ENCODE measurements around the gene SLC25A42.

SLC25A42 gene

GRCh38 chr19:19053508-19054314, 10.1 kb upstream of the SLC25A42 start:
- Histone ChIP-seq H2AFZ (ENCODE audit: low read depth, low read length) (no peak overlapping the region), H3K4ac (ENCODE audit: low read depth in 1 of 2, low read length in 2 of 2) (no peak overlapping the region), H3K14ac (ENCODE audit: low read length in 2 of 2) (no peak overlapping the region), H3K4me1 (ENCODE audit: control insufficient read depth, insufficient read depth, low read depth, low read length) (peaks cover 5% of the 10 kb centered on the region), H2BK5ac (ENCODE audit: low read depth, low read length, poor library complexity, severe bottlenecking) (no peak overlapping the region), H2AK5ac (ENCODE audit: low read length, severe bottlenecking) (no peak overlapping the region), H3K27me3 (ENCODE audit: control insufficient read depth in 1 of 2, insufficient read depth in 1 of 2, low read length in 2 of 2) (no peaks in the 10 kb centered on the region), H2BK120ac (ENCODE audit: low read depth, low read length) (no peak overlapping the region), H3K4me2 (ENCODE audit: low read length, poor library complexity, severe bottlenecking) (no peak overlapping the region), H3K23ac (ENCODE audit: low read length in 2 of 2) (no peak overlapping the region), H3K9ac (ENCODE audit: low read length) (no peak overlapping the region), H3K9me3 (ENCODE audit: control insufficient read depth, low read length) (no peaks in the 10 kb centered on the region), H3K27ac (ENCODE audit: low read length, poor library complexity, severe bottlenecking) (no peak overlapping the region), H3K18ac (ENCODE audit: low read depth in 1 of 2, low read length in 2 of 2) (no peak overlapping the region), H3K4me3 (ENCODE audit: insufficient read depth in 1 of 2, low read depth in 1 of 2, low read length in 2 of 2) (peak overlapping the region in 1 of 2 experiments; percentile 7), H4K8ac (ENCODE audit: low read length) (no peak overlapping the region), H3K79me1 (replicated peaks; ENCODE audit: low read length, poor library complexity, severe bottlenecking) (peaks cover 21% of the 10 kb centered on the region), H2BK15ac (ENCODE audit: low read depth, poor library complexity, severe bottlenecking) (no peak overlapping the region), H2BK12ac (ENCODE audit: low read length in 2 of 2) (no peak overlapping the region), H4K91ac (ENCODE audit: low read length) (no peak overlapping the region), H3K36me3 (ENCODE audit: control insufficient read depth in 1 of 2, insufficient read depth in 2 of 2, low read depth in 1 of 2, low read length in 2 of 2) (peaks cover 63 to 70% of the 10 kb centered on the region in 2 experiments)
- DNase-seq = peak; percentile 52
- 94% methylated on average over 23 of the region's 25 CpGs for WGBS

DNA sequence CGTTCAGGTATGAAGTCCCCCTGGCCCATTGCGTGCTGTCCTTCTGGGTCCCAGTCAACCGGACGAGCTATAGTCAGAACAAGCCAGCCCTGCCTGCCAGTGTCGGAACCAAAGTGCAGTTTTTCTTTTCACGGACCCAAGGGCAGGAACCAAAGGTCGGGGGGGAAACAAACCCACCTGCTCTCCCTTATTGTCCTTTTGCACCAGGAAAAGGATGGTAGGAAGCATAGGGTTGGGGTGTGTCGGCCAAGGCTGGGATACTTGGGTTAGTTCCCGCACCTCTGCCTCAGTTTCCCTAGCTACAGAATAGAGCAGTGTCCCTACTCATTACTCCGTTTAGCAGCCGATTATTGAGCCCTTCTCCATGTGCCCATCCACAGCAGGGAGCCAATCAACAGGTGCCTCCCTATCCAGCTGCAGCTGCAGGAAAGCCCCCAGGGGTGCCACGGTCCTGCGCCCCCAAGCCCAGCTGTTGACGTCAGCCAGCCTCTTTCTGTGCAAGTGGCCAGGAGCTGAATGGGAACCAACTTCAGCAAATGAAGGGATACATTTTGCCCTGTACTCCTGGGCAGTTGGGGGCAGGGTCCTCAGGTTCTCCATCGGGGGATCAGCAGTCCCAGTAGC, 9.4 kb upstream of the SLC25A42 start:
- H3K4me3 ChIP-seq (ENCODE audit: insufficient read depth in 1 of 2, low read depth in 1 of 2, low read length in 2 of 2) = no peak overlapping the region
- no peak overlapping the region for H4K91ac ChIP-seq (ENCODE audit: low read length)
- H3K79me1 ChIP-seq (replicated peaks; ENCODE audit: low read length, poor library complexity, severe bottlenecking) = peaks cover 24% of the 10 kb centered on the region
- no peak overlapping the region for H3K14ac ChIP-seq (ENCODE audit: low read length in 2 of 2)
- DNase-seq = no peak
- H3K36me3 ChIP-seq (ENCODE audit: control insufficient read depth in 1 of 2, insufficient read depth in 2 of 2, low read depth in 1 of 2, low read length in 2 of 2) = peaks cover 70 to 76% of the 10 kb centered on the region in 2 experiments
- H2BK12ac ChIP-seq (ENCODE audit: low read length in 2 of 2) = no peak overlapping the region
- H3K27me3 ChIP-seq (ENCODE audit: control insufficient read depth in 1 of 2, insufficient read depth in 1 of 2, low read length in 2 of 2) = no peaks in the 10 kb centered on the region
- no peaks in the 10 kb centered on the region for H3K9me3 ChIP-seq (ENCODE audit: control insufficient read depth, low read length)
- H2BK120ac ChIP-seq (ENCODE audit: low read depth, low read length) = no peak overlapping the region
- peaks cover 6% of the 10 kb centered on the region for H3K4me1 ChIP-seq (ENCODE audit: control insufficient read depth, insufficient read depth, low read depth, low read length)
- no peak overlapping the region for H3K27ac ChIP-seq (ENCODE audit: low read length, poor library complexity, severe bottlenecking)
- 97% methylated on average over 13 of the region's 15 CpGs for WGBS
- no peak overlapping the region for H3K23ac ChIP-seq (ENCODE audit: low read length in 2 of 2)
- no peak overlapping the region for H3K18ac ChIP-seq (ENCODE audit: low read depth in 1 of 2, low read length in 2 of 2)
- no peak overlapping the region for H2AFZ ChIP-seq (ENCODE audit: low read depth, low read length)
- no peak overlapping the region for H2AK5ac ChIP-seq (ENCODE audit: low read length, severe bottlenecking)
- H2BK15ac ChIP-seq (ENCODE audit: low read depth, poor library complexity, severe bottlenecking) = no peak overlapping the region
- H3K9ac ChIP-seq (ENCODE audit: low read length) = no peak overlapping the region
- no peak overlapping the region for H3K4me2 ChIP-seq (ENCODE audit: low read length, poor library complexity, severe bottlenecking)
- no peak overlapping the region for H4K8ac ChIP-seq (ENCODE audit: low read length)
- no peak overlapping the region for H2BK5ac ChIP-seq (ENCODE audit: low read depth, low read length, poor library complexity, severe bottlenecking)
- H3K4ac ChIP-seq (ENCODE audit: low read depth in 1 of 2, low read length in 2 of 2) = no peak overlapping the region

DNA sequence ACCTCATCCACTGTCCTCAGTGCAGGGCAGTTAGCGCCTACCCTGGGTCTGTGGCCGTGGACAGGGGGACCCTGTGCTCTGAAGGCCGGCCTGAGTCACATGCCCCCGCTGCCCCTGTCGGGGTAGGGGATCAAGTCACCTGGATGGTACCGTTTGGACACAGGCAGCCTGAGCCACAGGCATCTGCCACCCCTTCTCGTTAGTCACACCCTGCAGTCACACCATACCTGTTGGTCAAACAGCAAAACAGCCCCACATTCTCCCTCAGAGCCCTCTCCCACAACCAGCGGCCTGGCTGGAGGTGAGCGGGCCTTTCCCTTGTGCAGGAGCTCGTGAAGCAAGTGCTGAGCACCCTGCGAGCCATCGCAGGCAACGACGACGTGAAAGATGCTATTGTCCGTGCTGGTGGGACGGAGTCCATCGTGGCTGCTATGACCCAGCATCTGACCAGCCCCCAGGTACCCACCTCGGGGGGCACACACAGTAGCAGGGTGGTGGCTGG, 8.8 kb upstream of the SLC25A42 start:
- no peak for DNase-seq
- 96% methylated on average over 19 of the region's 19 CpGs for WGBS
- H2BK120ac ChIP-seq (ENCODE audit: low read depth, low read length) = no peak overlapping the region
- H3K4me3 ChIP-seq (ENCODE audit: insufficient read depth in 1 of 2, low read depth in 1 of 2, low read length in 2 of 2) = no peak overlapping the region
- no peak overlapping the region for H4K8ac ChIP-seq (ENCODE audit: low read length)
- no peak overlapping the region for H3K4ac ChIP-seq (ENCODE audit: low read depth in 1 of 2, low read length in 2 of 2)
- no peak overlapping the region for H3K18ac ChIP-seq (ENCODE audit: low read depth in 1 of 2, low read length in 2 of 2)
- no peak overlapping the region for H3K14ac ChIP-seq (ENCODE audit: low read length in 2 of 2)
- H3K9ac ChIP-seq (ENCODE audit: low read length) = no peak overlapping the region
- H2AFZ ChIP-seq (ENCODE audit: low read depth, low read length) = no peak overlapping the region
- peaks cover 8% of the 10 kb centered on the region for H3K4me1 ChIP-seq (ENCODE audit: control insufficient read depth, insufficient read depth, low read depth, low read length)
- H3K27ac ChIP-seq (ENCODE audit: low read length, poor library complexity, severe bottlenecking) = no peak overlapping the region
- peaks cover 24% of the 10 kb centered on the region for H3K79me1 ChIP-seq (replicated peaks; ENCODE audit: low read length, poor library complexity, severe bottlenecking)
- H3K27me3 ChIP-seq (ENCODE audit: control insufficient read depth in 1 of 2, insufficient read depth in 1 of 2, low read length in 2 of 2) = no peaks in the 10 kb centered on the region
- H2BK15ac ChIP-seq (ENCODE audit: low read depth, poor library complexity, severe bottlenecking) = no peak overlapping the region
- no peaks in the 10 kb centered on the region for H3K9me3 ChIP-seq (ENCODE audit: control insufficient read depth, low read length)
- no peak overlapping the region for H4K91ac ChIP-seq (ENCODE audit: low read length)
- no peak overlapping the region for H2AK5ac ChIP-seq (ENCODE audit: low read length, severe bottlenecking)
- no peak overlapping the region for H2BK12ac ChIP-seq (ENCODE audit: low read length in 2 of 2)
- no peak overlapping the region for H3K4me2 ChIP-seq (ENCODE audit: low read length, poor library complexity, severe bottlenecking)
- H3K23ac ChIP-seq (ENCODE audit: low read length in 2 of 2) = no peak overlapping the region
- H3K36me3 ChIP-seq (ENCODE audit: control insufficient read depth in 1 of 2, insufficient read depth in 2 of 2, low read depth in 1 of 2, low read length in 2 of 2) = peaks cover 76 to 79% of the 10 kb centered on the region in 2 experiments
- H2BK5ac ChIP-seq (ENCODE audit: low read depth, low read length, poor library complexity, severe bottlenecking) = no peak overlapping the region

DNA sequence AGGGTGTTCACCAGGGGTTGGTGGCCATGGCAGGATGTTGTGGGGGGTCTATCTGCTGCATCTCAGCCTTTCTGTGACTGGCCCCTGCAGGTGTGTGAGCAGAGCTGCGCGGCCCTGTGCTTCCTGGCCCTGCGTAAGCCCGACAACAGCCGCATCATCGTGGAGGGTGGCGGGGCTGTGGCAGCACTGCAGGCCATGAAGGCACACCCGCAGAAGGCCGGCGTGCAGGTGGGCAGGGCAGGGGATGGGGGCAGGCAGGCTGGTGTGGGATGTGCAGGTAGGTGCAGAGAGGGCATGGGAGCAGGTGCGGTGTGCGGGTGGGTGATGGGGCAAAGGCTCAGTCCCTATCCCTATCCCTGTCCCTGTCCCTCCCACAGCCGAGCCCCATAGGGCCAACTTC, 8.1 kb upstream of the SLC25A42 start:
- no peak overlapping the region for H3K4me3 ChIP-seq (ENCODE audit: insufficient read depth in 1 of 2, low read depth in 1 of 2, low read length in 2 of 2)
- no peak overlapping the region for H2BK15ac ChIP-seq (ENCODE audit: low read depth, poor library complexity, severe bottlenecking)
- no peaks in the 10 kb centered on the region for H3K9me3 ChIP-seq (ENCODE audit: control insufficient read depth, low read length)
- no peaks in the 10 kb centered on the region for H3K27me3 ChIP-seq (ENCODE audit: control insufficient read depth in 1 of 2, insufficient read depth in 1 of 2, low read length in 2 of 2)
- H3K4me2 ChIP-seq (ENCODE audit: low read length, poor library complexity, severe bottlenecking) = no peak overlapping the region
- no peak overlapping the region for H4K91ac ChIP-seq (ENCODE audit: low read length)
- H3K23ac ChIP-seq (ENCODE audit: low read length in 2 of 2) = no peak overlapping the region
- H4K8ac ChIP-seq (ENCODE audit: low read length) = no peak overlapping the region
- H3K4ac ChIP-seq (ENCODE audit: low read depth in 1 of 2, low read length in 2 of 2) = no peak overlapping the region
- H2BK120ac ChIP-seq (ENCODE audit: low read depth, low read length) = no peak overlapping the region
- no peak for DNase-seq
- no peak overlapping the region for H2AK5ac ChIP-seq (ENCODE audit: low read length, severe bottlenecking)
- H2BK5ac ChIP-seq (ENCODE audit: low read depth, low read length, poor library complexity, severe bottlenecking) = no peak overlapping the region
- H2BK12ac ChIP-seq (ENCODE audit: low read length in 2 of 2) = no peak overlapping the region
- no peak overlapping the region for H3K9ac ChIP-seq (ENCODE audit: low read length)
- H3K36me3 ChIP-seq (ENCODE audit: control insufficient read depth in 1 of 2, insufficient read depth in 2 of 2, low read depth in 1 of 2, low read length in 2 of 2) = peaks cover 73 to 81% of the 10 kb centered on the region in 2 experiments
- H3K18ac ChIP-seq (ENCODE audit: low read depth in 1 of 2, low read length in 2 of 2) = no peak overlapping the region
- no peak overlapping the region for H3K27ac ChIP-seq (ENCODE audit: low read length, poor library complexity, severe bottlenecking)
- peaks cover 24% of the 10 kb centered on the region for H3K79me1 ChIP-seq (replicated peaks; ENCODE audit: low read length, poor library complexity, severe bottlenecking)
- no peak overlapping the region for H2AFZ ChIP-seq (ENCODE audit: low read depth, low read length)
- 98% methylated on average over 7 of the region's 13 CpGs for WGBS
- H3K4me1 ChIP-seq (ENCODE audit: control insufficient read depth, insufficient read depth, low read depth, low read length) = peaks cover 10% of the 10 kb centered on the region
- no peak overlapping the region for H3K14ac ChIP-seq (ENCODE audit: low read length in 2 of 2)

Measured in mesenchymal stem cell (in vitro differentiated cells and primary cell).